CD4-positive, CD25-positive, alpha-beta regulatory T cell (primary cell): ENCODE results near the gene S100A3. TPM values are rescaled to one million over a fixed set of nuclear protein-coding genes. Genes with fewer than 3 reads are reported as not detected.
A peak's percentile ranks its signal among the peaks of the same experiment; 100 is the strongest.
"Not testable (repeated sequence)": the region's sequence is repeated elsewhere in the genome, so short reads cannot be mapped to it uniquely, and the experiment has no call there.

ENCODE experiments used
- ATAC-seq, 2 donors: fragments of 150-1000 bp; cut with Tn5 transposase; one replicate each; pipeline ENCODE4 v1.10.0; 2021; ENCODE audit warnings: low read depth in 2 of 2, moderate number of reproducible peaks in 2 of 2, moderate library complexity in 1 of 2
- DNase-seq, 3 donors: peaks; one replicate each; pipeline versions ENCODE4 v3.0.0 to v3.0.0-alpha.2; 2012 to 2022; ENCODE audit warnings: mixed read lengths in 1 of 3
- H3K27ac ChIP-seq: one replicate; pipeline ENCODE4 v1.7.0; 2013; ENCODE audit warnings: mild to moderate bottlenecking, low read length; ENCODE audit not compliant: insufficient read depth, poor library complexity, severe bottlenecking
- H3K27me3 ChIP-seq: one replicate; pipeline ENCODE4 v1.7.0; 2013; ENCODE audit warnings: low read length; ENCODE audit not compliant: control insufficient read depth, insufficient read depth
- H3K36me3 ChIP-seq: one replicate; pipeline ENCODE4 v1.7.0; 2013; ENCODE audit warnings: mild to moderate bottlenecking, low read length, moderate library complexity; ENCODE audit not compliant: control insufficient read depth, insufficient read depth
- H3K4me1 ChIP-seq: 2 replicates; pipeline ENCODE4 v1.7.0; 2013; ENCODE audit warnings: mild to moderate bottlenecking, low read length; ENCODE audit not compliant: insufficient read depth, control insufficient read depth, poor library complexity, severe bottlenecking
- H3K4me3 ChIP-seq: one replicate; pipeline ENCODE4 v1.7.0; 2013; ENCODE audit warnings: low read depth, mild to moderate bottlenecking, low read length, moderate library complexity
- H3K9me3 ChIP-seq, 2 experiments: 1 replicate in 1 of 2; 2 replicates in 1 of 2; pipeline ENCODE4 v1.7.0; 2013; ENCODE audit warnings: low read length in 2 of 2, mild to moderate bottlenecking in 1 of 2, moderate library complexity in 1 of 2; ENCODE audit not compliant: control insufficient read depth in 2 of 2
- H3K27ac Mint-ChIP-seq, 3 donors: one replicate each; pipeline ENCODE4 v1.8.0; 2020 to 2022; ENCODE audit warnings: mild to moderate bottlenecking in 3 of 3, mixed read lengths in 3 of 3, moderate library complexity in 2 of 3
- H3K27me3 Mint-ChIP-seq: one replicate; pipeline ENCODE4 v1.8.0; 2022; ENCODE audit warnings: mild to moderate bottlenecking, mixed read lengths
- H3K36me3 Mint-ChIP-seq: one replicate; pipeline ENCODE4 v1.8.0; 2020; ENCODE audit warnings: mixed read lengths
- H3K4me1 Mint-ChIP-seq, 4 donors: one replicate each; pipeline ENCODE4 v1.8.0; 2020 to 2022; ENCODE audit warnings: mixed read lengths in 4 of 4, mild to moderate bottlenecking in 1 of 4
- H3K4me3 Mint-ChIP-seq, 4 donors: one replicate each; pipeline ENCODE4 v1.8.0; 2020 to 2022; ENCODE audit warnings: mild to moderate bottlenecking in 4 of 4, mixed read lengths in 4 of 4, moderate library complexity in 3 of 4
- H3K9me3 Mint-ChIP-seq, 7 donors: one replicate each; pipeline ENCODE4 v1.8.0; 2020 to 2022; ENCODE audit warnings: mixed read lengths in 7 of 7, mild to moderate bottlenecking in 3 of 7, moderate library complexity in 2 of 7
- polyA plus RNA-seq, 4 donors: library from polyadenylated mRNA; unstranded; fragments of 300-500 nt; fragmentation: Illumina TruSeq; gene quantifications; one replicate each; pipeline ENCODE4 v1.2.3, GENCODE V29; 2021
- total RNA-seq: library from RNA; stranded (reverse); gene quantifications from one replicate; pipeline ENCODE4 v1.2.3, GENCODE V29; 2022

Gene S100A3
- total and polyA plus RNA-seq, 5 donors from 2014 or later: not detected

- H3K36me3 Mint-ChIP-seq, H3K4me3 Mint-ChIP-seq, H3K36me3 ChIP-seq, H3K27me3 Mint-ChIP-seq, H3K27ac ChIP-seq, H3K27me3 ChIP-seq, H3K4me1 Mint-ChIP-seq, H3K9me3 Mint-ChIP-seq, H3K9me3 ChIP-seq, H3K4me1 ChIP-seq, DNase-seq, H3K4me3 ChIP-seq, ATAC-seq: not testable (repeated sequence)
- H3K27ac Mint-ChIP-seq: peak overlapping the region in 2 of 3 donors; percentile 17 to 65
Observed at GRCh38 chr1:153520137-153520691, 28.8 kb downstream of the S100A3 start.

GRCh38 chr1:153519242-153519641 lies 29.8 kb downstream of the S100A3 start:
- Histone ChIP-seq H3K36me3 (no peaks in the 10 kb centered on the region), H3K27me3 (no peaks in the 10 kb centered on the region), H3K27ac (no peak overlapping the region), H3K4me1 (no peaks in the 10 kb centered on the region), H3K9me3 (no peaks in the 10 kb centered on the region), H3K4me3 (no peak overlapping the region)
- Mint-ChIP-seq H3K4me3 (no peak overlapping the region), H3K4me1 (peaks cover 0 to 7% (median 6%) of the 10 kb centered on the region in 4 donors), H3K9me3 (no peaks in the 10 kb centered on the region), H3K27ac (no peak overlapping the region), H3K27me3 (no peaks in the 10 kb centered on the region), H3K36me3 (no peaks in the 10 kb centered on the region)
- ATAC-seq: no peak
- DNase-seq: no peak

DNA sequence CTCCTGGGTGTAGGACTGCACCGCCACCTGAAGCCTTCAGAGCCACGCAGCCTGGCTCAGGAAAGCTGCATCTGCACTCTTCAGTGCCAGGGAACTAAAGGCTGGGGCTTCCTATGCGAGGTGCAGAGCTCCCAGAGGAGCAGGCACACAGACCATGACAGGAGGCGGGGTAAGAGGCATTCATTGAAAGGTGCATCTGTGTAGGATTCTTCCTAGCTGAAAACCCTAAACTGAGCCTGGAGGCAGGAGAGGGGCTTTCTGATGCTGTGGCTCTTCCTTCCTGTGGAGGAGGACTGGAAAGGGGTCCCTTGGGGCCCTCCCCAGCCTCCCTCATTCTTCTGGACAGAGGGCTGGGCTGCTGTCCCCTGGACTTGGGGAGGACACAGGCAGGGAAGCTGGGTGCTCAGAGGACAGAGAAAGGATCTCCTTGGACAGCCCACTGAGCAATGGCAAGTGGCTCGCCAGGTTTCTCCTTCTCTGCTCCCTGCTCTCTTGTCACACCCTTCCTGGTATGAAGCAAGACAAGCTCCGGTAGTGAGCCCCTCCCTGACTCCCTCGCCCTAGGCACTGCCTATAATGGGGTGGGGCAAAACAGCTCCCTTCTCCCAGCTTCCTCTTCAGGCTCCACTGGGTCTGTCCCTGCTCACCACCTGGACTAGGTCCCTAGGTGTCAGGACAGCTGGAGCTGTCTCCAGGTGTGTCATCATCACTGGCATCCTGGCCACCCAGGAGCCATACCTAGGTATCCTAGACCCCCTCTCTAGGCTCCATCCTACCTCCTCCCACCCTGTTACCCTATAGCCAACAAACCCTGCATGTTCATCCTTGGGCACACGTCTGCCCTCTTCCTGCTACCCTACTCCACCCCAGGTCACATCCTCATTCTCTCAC lies 33.3 kb downstream of the S100A3 start:
- no peaks in the 10 kb centered on the region for H3K36me3 ChIP-seq
- H3K4me1 ChIP-seq: peaks cover 3% of the 10 kb centered on the region
- no peak overlapping the region for H3K4me3 ChIP-seq
- Mint-ChIP-seq H3K36me3 (no peaks in the 10 kb centered on the region), H3K4me3 (no peak overlapping the region), H3K4me1 (peaks cover 0 to 12% (median 5%) of the 10 kb centered on the region in 4 donors), H3K9me3 (no peaks in the 10 kb centered on the region), H3K27me3 (no peaks in the 10 kb centered on the region), H3K27ac (peak overlapping the region in 1 of 3 donors; percentile 86)
- ATAC-seq (no peak), DNase-seq (peak in 1 of 3 donors; percentile 47)
- H3K27ac ChIP-seq: no peak overlapping the region
- no peaks in the 10 kb centered on the region for H3K9me3 ChIP-seq
- H3K27me3 ChIP-seq: no peaks in the 10 kb centered on the region

DNA sequence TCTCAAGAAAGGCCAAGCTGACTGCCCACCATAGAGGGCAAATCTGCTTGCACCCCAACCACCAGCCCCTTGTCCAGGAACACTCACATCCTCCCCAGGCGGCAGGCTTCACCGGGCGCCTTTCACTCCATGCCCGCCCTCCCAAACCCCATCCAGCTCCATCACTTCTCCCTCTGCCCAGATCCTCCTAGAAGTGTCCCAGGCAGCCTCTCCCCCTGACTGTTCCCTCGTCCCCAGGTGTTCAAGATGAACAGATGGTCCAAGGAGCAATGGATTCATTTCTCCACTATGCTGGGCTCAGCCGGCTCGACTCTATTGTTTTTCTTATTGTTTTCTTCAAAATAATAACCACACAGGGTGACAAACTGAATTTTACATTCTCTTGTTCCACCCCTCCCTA lies 35.4 kb downstream of the S100A3 start:
- H3K9me3 ChIP-seq: no peaks in the 10 kb centered on the region
- Mint-ChIP-seq H3K27me3 (no peaks in the 10 kb centered on the region), H3K9me3 (peaks cover 0 to 3% (median 0%) of the 10 kb centered on the region in 7 donors), H3K36me3 (no peaks in the 10 kb centered on the region), H3K4me3 (peak overlapping the region in 1 of 4 donors; percentile 44), H3K27ac (peak overlapping the region in 1 of 3 donors; percentile 58), H3K4me1 (peaks cover 0 to 13% (median 6%) of the 10 kb centered on the region in 4 donors)
- ATAC-seq (no peak), DNase-seq (no peak)
- H3K36me3 ChIP-seq: no peaks in the 10 kb centered on the region
- no peaks in the 10 kb centered on the region for H3K27me3 ChIP-seq
- H3K27ac ChIP-seq: no peak overlapping the region
- peaks cover 3% of the 10 kb centered on the region for H3K4me1 ChIP-seq
- no peak overlapping the region for H3K4me3 ChIP-seq

GRCh38 chr1:153513023-153513422 lies 36.0 kb downstream of the S100A3 start:
- Mint-ChIP-seq H3K4me1 (peaks cover 0 to 9% (median 5%) of the 10 kb centered on the region in 4 donors), H3K4me3 (no peak overlapping the region), H3K36me3 (no peaks in the 10 kb centered on the region), H3K27ac (peak overlapping the region in 1 of 3 donors; percentile 58), H3K9me3 (peaks cover 0 to 3% (median 0%) of the 10 kb centered on the region in 7 donors), H3K27me3 (no peaks in the 10 kb centered on the region)
- no peaks in the 10 kb centered on the region for H3K27me3 ChIP-seq
- H3K4me3 ChIP-seq: no peak overlapping the region
- peaks cover 3% of the 10 kb centered on the region for H3K4me1 ChIP-seq
- no peaks in the 10 kb centered on the region for H3K36me3 ChIP-seq
- H3K27ac ChIP-seq: no peak overlapping the region
- ATAC-seq (no peak), DNase-seq (no peak)
- H3K9me3 ChIP-seq: no peaks in the 10 kb centered on the region

GRCh38 chr1:153510984-153511410 lies 38.1 kb downstream of the S100A3 start:
- no peak overlapping the region for H3K4me3 Mint-ChIP-seq
- DNase-seq (peak; percentile 65 to 76 (median 75)), ATAC-seq (peak; percentile 76 to 79)
- H3K9me3 Mint-ChIP-seq: peaks cover 0 to 3% (median 0%) of the 10 kb centered on the region in 7 donors
- peak overlapping the region in 1 of 3 donors; percentile 29 for H3K27ac Mint-ChIP-seq
- H3K27me3 Mint-ChIP-seq: no peaks in the 10 kb centered on the region
- Histone ChIP-seq H3K27me3 (no peaks in the 10 kb centered on the region), H3K4me1 (peaks cover 3% of the 10 kb centered on the region), H3K36me3 (no peaks in the 10 kb centered on the region), H3K27ac (no peak overlapping the region), H3K9me3 (no peaks in the 10 kb centered on the region), H3K4me3 (no peak overlapping the region)
- no peaks in the 10 kb centered on the region for H3K36me3 Mint-ChIP-seq
- peaks cover 0 to 9% (median 5%) of the 10 kb centered on the region in 4 donors for H3K4me1 Mint-ChIP-seq

- peak; percentile 31 to 76 (median 50) for DNase-seq
- Mint-ChIP-seq H3K27ac (peak overlapping the region in 1 of 3 donors; percentile 27), H3K4me3 (no peak overlapping the region), H3K4me1 (peaks cover 0 to 9% (median 5%) of the 10 kb centered on the region in 4 donors), H3K9me3 (peaks cover 0 to 3% (median 0%) of the 10 kb centered on the region in 7 donors), H3K27me3 (peaks cover 5% of the 10 kb centered on the region), H3K36me3 (no peaks in the 10 kb centered on the region)
- no peaks in the 10 kb centered on the region for H3K27me3 ChIP-seq
- no peaks in the 10 kb centered on the region for H3K36me3 ChIP-seq
- H3K4me3 ChIP-seq: no peak overlapping the region
- no peaks in the 10 kb centered on the region for H3K9me3 ChIP-seq
- no peak overlapping the region for H3K27ac ChIP-seq
- peaks cover 3% of the 10 kb centered on the region for H3K4me1 ChIP-seq
- ATAC-seq: peak; percentile 52 to 58
Observed at GRCh38 chr1:153509729-153510354, 39.2 kb downstream of the S100A3 start.
